HepG2 (cell line): Measurements from ENCODE around the gene ASB8. TPM values are rescaled to one million over a fixed set of nuclear protein-coding genes. Genes with fewer than 3 reads are reported as not detected.

Experiments
- ARNT2 ChIP-seq: sonication (generic); formaldehyde crosslinking; IDR thresholded peaks from 2 replicates; pipeline ENCODE4 v1.8.0; 2022; ENCODE audit warnings: mild to moderate bottlenecking, low read depth, missing genetic modification reagents, moderate library complexity
- CBX2 ChIP-seq, 2 experiments: fragments of 200-600 bp in 1 of 2; sonication (generic); formaldehyde crosslinking in 1 of 2; IDR thresholded peaks; 2 replicates each; pipeline versions ENCODE4 v1.7.0 to v1.8.1; 2018 to 2022; ENCODE audit warnings: low read depth in 2 of 2, low read length in 1 of 2, mild to moderate bottlenecking in 1 of 2, missing genetic modification reagents in 1 of 2
- CC2D1A ChIP-seq: sonication (generic); formaldehyde crosslinking; IDR thresholded peaks from 2 replicates; pipeline ENCODE4 v1.8.1; 2023; ENCODE audit warnings: mild to moderate bottlenecking, missing genetic modification reagents
- FOXC1 ChIP-seq: sonication (generic); formaldehyde crosslinking; IDR thresholded peaks from 2 replicates; pipeline ENCODE4 v1.8.0; 2022; ENCODE audit warnings: mild to moderate bottlenecking, missing genetic modification reagents, borderline replicate concordance
- HNF1B ChIP-seq: sonication (generic); formaldehyde crosslinking; IDR thresholded peaks from 2 replicates; pipeline ENCODE4 v1.5.1; 2020; ENCODE audit warnings: mild to moderate bottlenecking, moderate library complexity, missing genetic modification reagents
- IRF9 ChIP-seq: sonication (generic); formaldehyde crosslinking; IDR thresholded peaks from 2 replicates; pipeline ENCODE4 v1.8.0; 2022; ENCODE audit warnings: missing genetic modification reagents, mild to moderate bottlenecking, borderline replicate concordance
- KAT7 ChIP-seq: IDR thresholded peaks from 2 replicates; pipeline ENCODE4 v1.6.1; 2018; ENCODE audit warnings: borderline replicate concordance, missing compliant biosample characterization
- KDM2A ChIP-seq: sonication (generic); formaldehyde crosslinking; IDR thresholded peaks from 2 replicates; pipeline ENCODE4 v1.4.0; 2020; ENCODE audit warnings: low read depth, missing genetic modification reagents, borderline replicate concordance
- MEIS2 ChIP-seq: sonication (generic); formaldehyde crosslinking; IDR thresholded peaks from 2 replicates; pipeline ENCODE4 v1.9.0; 2021; ENCODE audit warnings: mild to moderate bottlenecking, missing genetic modification reagents
- MTF2 ChIP-seq: sonication (generic); formaldehyde crosslinking; IDR thresholded peaks from 2 replicates; pipeline ENCODE4 v1.5.0; 2020; ENCODE audit warnings: missing genetic modification reagents, borderline replicate concordance
- NFIC ChIP-seq: IDR thresholded peaks from 2 replicates; pipeline ENCODE4 v1.6.1; 2012; ENCODE audit warnings: mild to moderate bottlenecking, low read length, inconsistent platforms
- SMAD3 ChIP-seq: sonication (generic); formaldehyde crosslinking; IDR thresholded peaks from 2 replicates; pipeline ENCODE4 v1.4.0; 2020; ENCODE audit warnings: missing genetic modification reagents
- ZNF263 ChIP-seq: sonication (generic); formaldehyde crosslinking; IDR thresholded peaks from 2 replicates; pipeline ENCODE4 v1.4.0; 2020; ENCODE audit warnings: missing genetic modification reagents
- ZNF281 ChIP-seq: sonication (generic); formaldehyde crosslinking; IDR thresholded peaks from 2 replicates; pipeline ENCODE4 v1.4.0; 2020; ENCODE audit warnings: missing genetic modification reagents, borderline replicate concordance
- ZNF383 ChIP-seq: sonication (generic); formaldehyde crosslinking; IDR thresholded peaks from 2 replicates; pipeline ENCODE4 v1.4.0; 2020; ENCODE audit warnings: missing genetic modification reagents, mild to moderate bottlenecking, borderline replicate concordance
- ZNF441 ChIP-seq: sonication (generic); formaldehyde crosslinking; IDR thresholded peaks from 2 replicates; pipeline ENCODE4 v1.7.0; 2021; ENCODE audit warnings: missing genetic modification reagents, borderline replicate concordance
- ZNF605 ChIP-seq: sonication (generic); formaldehyde crosslinking; IDR thresholded peaks from 2 replicates; pipeline ENCODE4 v1.8.0; 2022; ENCODE audit warnings: mild to moderate bottlenecking, missing genetic modification reagents
- ZNF704 ChIP-seq: sonication (generic); formaldehyde crosslinking; IDR thresholded peaks from 2 replicates; pipeline ENCODE4 v1.8.1; 2023; ENCODE audit warnings: mild to moderate bottlenecking, inconsistent platforms, moderate library complexity, missing genetic modification reagents, borderline replicate concordance
- ZNF709 ChIP-seq: sonication (generic); formaldehyde crosslinking; IDR thresholded peaks from 2 replicates; pipeline ENCODE4 v1.5.0; 2020; ENCODE audit warnings: mild to moderate bottlenecking, missing genetic modification reagents
- ZNF768 ChIP-seq: sonication (generic); formaldehyde crosslinking; IDR thresholded peaks from 2 replicates; pipeline ENCODE4 v1.4.0; 2020; ENCODE audit warnings: missing genetic modification reagents
- ZNF788 ChIP-seq: sonication (generic); formaldehyde crosslinking; IDR thresholded peaks from 2 replicates; pipeline ENCODE4 v1.5.0; 2020; ENCODE audit warnings: mild to moderate bottlenecking, missing genetic modification reagents, borderline replicate concordance
- ZSCAN20 ChIP-seq: sonication (generic); formaldehyde crosslinking; IDR thresholded peaks from 2 replicates; pipeline ENCODE4 v1.4.0; 2020; ENCODE audit warnings: missing genetic modification reagents, mild to moderate bottlenecking, borderline replicate concordance
- polyA plus RNA-seq, 8 experiments: library from polyadenylated mRNA; depleted of rRNA in 3 of 8; stranded (reverse) in 7 of 8; unstranded in 1 of 8; fragments of >200 nt; fragmentation: Illumina TruSeq in 4 of 8; extraction: Trizol in 4 of 8; gene quantifications; 2 replicates each; pipeline versions ENCODE4 v1.2.1 to v1.2.3, GENCODE V29; 2011 to 2016; ENCODE audit warnings: low read depth in 4 of 8, missing spikeins in 1 of 8, mixed read lengths in 1 of 8; ENCODE audit not compliant: insufficient read depth in 1 of 8
- total RNA-seq, 5 experiments: library from RNA; depleted of rRNA; stranded (reverse); fragments of >200 nt; fragmentation: Illumina TruSeq; extraction: Trizol; gene quantifications; 2 replicates each; pipeline ENCODE4 v1.2.3, GENCODE V29; 2016; ENCODE audit warnings: low read depth in 1 of 5

Gene ASB8
- total and polyA plus RNA-seq, 2 of the 13 experiments (the other 11 are each of a cell fraction or from before 2014, with no cell fraction given) = 14.0 to 15.5 TPM

- TF ChIP-seq ZNF383 (CRISPR knock-in tag) (no peak), MEIS2 (CRISPR knock-in tag) (no peak), MTF2 (peak; percentile 74; the same call in 1 of the 2 replicates), IRF9 (CRISPR knock-in tag) (peak; percentile 74; the same call in 1 of the 2 replicates), ZNF605 (CRISPR knock-in tag) (peak; percentile 69), HNF1B (no peak), KDM2A (CRISPR knock-in tag) (peak; percentile 94), ZNF263 (peak; percentile 81), ARNT2 (CRISPR knock-in tag) (peak; percentile 70), ZSCAN20 (CRISPR knock-in tag) (no peak; the same call in 1 of the 2 replicates), SMAD3 (CRISPR knock-in tag) (peak; percentile 37; the same call in 1 of the 2 replicates), KAT7 (CRISPR knock-in tag) (0 out of 2 replicates have a peak, but pooled peaks have one; percentile 84), ZNF704 (CRISPR knock-in tag) (peak; percentile 64; the same call in 1 of the 2 replicates), ZNF709 (no peak), ZNF281 (CRISPR knock-in tag) (peak; percentile 99), NFIC (peak; percentile 43; the same call in 1 of the 2 replicates), CBX2 (IDR thresholded peaks at IDR 0.05; ENCODE audit: low read depth, low read length) (no peak), CBX2 (CRISPR knock-in tag; IDR thresholded peaks at IDR 0.05; ENCODE audit: low read depth) (peak; percentile 93; the same call in 1 of the 2 replicates), ZNF768 (CRISPR knock-in tag) (peak; percentile 67; the same call in 1 of the 2 replicates), ZNF788 (peak; percentile 68; the same call in 1 of the 2 replicates), CC2D1A (CRISPR knock-in tag) (0 out of 2 replicates have a peak, but pooled peaks have one; percentile 47), ZNF441 (CRISPR knock-in tag) (no peak), FOXC1 (CRISPR knock-in tag) (peak; percentile 30; the same call in 1 of the 2 replicates)
Measured at GRCh38 chr12:48105867-48106680, 51.2 kb downstream of the ASB8 start, which contains the start of gene SENP1 (continued).
